HG02981 (cell line): ENCODE results near the gene PXK.
"Not testable (repeated sequence)": the region's sequence is repeated elsewhere in the genome, so short reads cannot be mapped to it uniquely, and the experiment has no call there.

Experiments used
- ATAC-seq: cut with Tn5 transposase; IDR thresholded peaks from one replicate; pipeline ENCODE4 v1.9.1; 2021; ENCODE audit warnings: mild to moderate bottlenecking, moderate library complexity; ENCODE audit not compliant: unreplicated experiment

PXK gene

DNA sequence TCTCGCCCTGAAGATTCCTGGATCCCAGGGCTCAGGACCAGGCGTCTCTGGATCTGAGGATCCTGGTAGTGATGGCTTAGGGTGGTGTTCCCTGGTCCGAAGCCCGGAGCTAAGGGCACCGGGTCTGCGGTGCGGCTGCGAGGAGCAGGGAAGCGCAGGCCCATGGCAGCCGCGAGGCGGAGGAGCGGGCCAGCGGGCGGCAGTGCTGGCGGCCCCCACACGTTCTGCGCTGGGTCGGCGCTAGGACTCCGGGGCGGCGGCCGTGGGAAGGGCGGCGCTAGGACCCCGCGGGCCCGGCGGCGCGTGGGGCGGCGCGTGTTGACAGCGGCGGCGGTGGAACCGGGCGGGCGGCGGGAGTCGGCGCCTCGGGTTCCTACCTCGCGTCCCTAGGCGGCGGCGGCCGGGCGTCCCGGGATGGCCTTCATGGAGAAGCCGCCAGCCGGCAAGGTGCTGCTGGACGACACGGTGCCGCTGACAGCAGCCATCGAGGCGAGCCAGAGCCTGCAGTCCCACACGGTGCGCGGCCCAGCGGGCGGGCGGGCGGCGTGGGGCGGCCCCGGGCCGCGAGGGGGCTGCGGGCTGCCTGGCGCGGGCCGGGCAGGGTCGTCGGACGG is at the start of gene PXK:
TSS of gene PXK (plus strand) at position 318 of the 614 bp plus-strand sequence. CDS start at position 415, 97 bp downstream.
- peak; percentile 92 for ATAC-seq

DNA sequence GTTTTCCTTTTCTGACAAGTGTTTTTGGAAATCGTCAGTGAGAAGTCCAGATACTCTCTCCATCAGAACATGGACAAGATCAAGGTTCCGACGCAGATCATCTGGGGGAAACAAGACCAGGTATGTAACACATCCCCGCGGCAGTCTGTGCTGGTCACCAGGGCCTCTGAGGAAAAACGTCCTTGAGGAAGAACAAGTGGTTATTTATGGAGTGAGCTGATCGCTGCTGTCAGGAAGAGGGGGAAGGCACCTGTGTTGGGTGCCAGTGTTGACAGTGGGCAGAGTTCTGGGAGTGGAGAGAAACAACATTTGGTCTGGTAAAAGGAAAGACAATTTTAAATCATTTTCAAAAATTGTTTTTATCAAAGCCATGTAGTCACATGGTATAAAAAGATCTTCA is 47.4 kb upstream of the PXK start:
- ATAC-seq: no peak

DNA sequence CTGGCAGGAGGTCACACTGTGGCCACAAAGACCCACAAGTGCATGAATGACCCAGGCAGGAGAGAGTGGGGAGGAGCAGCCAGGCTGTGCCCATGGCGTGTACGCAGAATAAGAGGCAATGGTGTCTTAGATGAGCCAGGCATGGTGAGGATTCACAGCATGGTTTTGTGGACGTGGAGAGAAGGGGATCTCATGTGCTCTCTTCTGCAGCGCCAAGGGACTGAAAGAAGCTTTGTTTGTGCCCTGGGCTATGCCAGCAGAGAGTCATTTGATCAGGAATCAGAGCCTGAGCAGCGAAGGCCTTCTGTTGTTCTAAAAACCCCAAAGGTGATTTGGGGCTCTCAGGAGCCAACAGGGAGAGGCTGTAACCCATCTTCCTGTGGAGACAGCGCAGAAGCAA is 45.3 kb upstream of the PXK start:
- ATAC-seq: no peak

DNA sequence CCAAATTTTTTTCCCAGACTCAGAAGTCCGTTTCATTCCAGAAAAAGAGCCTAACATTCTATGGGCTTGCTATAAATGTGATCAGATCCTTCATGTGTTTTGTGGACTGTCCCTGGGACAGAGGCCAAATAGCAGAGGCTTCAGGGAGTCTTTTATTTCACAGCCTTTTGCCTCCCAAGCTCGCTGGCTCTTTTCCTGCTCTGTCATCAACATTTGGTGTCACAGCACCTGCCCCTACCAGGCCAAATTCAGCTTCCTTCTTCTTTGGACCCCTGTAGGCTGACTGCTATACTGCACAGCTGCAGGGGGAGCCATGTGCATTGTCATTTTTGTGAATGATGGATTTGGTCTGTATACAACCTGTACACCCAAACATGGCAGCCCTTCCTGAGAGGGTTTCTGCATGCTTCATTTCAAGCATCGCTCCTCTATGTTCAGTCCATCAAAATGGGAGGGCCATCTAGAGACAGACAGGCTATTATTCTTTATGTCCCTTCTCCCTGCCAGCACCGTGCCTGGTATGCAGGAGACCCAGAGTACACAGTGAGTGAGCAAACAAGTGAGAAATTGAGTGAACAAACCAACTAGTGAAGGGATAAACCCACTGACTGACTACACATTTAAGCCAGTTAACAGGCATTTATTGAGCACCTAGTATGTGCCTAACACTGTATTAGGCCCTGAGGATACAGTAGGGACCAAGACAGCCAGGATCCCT is 44.5 kb upstream of the PXK start:
- no peak for ATAC-seq

DNA sequence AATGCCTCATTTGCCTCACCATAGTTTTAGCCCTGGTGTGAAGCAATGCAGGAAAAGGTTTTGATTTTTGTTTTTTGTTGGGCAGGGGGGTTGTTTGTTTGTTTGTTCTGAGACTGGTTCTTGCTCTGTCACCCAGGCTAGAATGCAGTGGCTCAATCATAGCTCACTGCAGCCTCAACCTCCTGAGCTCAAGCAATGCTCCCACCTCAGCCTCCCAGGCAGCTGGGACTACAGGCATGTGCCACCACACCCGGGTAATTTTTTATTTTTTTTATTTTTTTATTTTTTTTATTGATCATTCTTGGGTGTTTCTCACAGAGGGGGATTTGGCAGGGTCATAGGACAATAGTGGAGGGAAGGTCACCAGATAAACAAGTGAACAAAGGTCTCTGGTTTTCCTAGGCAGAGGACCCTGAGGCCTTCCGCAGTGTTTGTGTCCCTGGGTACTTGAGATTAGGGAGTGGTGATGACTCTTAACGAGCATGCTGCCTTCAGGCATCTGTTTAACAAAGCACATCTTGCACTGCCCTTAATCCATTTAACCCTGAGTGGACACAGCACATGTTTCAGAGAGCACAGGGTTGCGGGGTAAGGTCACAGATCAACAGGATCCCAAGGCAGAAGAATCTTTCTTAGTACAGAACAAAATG is 43.6 kb upstream of the PXK start:
- not testable (repeated sequence) for ATAC-seq

DNA sequence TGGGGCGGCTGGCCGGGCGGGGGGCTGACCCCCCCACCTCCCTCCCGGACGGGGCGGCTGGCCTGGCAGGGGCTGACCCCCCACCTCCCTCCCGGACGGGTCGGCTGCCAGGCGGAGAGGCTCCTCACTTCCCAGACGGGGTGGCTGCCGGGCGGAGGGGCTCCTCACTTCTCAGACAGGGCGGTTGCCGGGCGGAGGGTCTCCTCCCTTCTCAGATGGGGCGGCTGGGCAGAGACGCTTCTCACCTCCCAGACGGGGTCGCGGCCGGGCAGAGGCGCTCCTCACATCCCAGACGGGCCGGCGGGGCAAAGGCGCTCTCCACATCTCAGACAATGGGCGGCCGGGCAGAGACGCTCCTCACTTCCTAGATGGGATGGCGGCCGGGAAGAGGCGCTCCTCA is 42.2 kb upstream of the PXK start:
- not testable (repeated sequence) for ATAC-seq

DNA sequence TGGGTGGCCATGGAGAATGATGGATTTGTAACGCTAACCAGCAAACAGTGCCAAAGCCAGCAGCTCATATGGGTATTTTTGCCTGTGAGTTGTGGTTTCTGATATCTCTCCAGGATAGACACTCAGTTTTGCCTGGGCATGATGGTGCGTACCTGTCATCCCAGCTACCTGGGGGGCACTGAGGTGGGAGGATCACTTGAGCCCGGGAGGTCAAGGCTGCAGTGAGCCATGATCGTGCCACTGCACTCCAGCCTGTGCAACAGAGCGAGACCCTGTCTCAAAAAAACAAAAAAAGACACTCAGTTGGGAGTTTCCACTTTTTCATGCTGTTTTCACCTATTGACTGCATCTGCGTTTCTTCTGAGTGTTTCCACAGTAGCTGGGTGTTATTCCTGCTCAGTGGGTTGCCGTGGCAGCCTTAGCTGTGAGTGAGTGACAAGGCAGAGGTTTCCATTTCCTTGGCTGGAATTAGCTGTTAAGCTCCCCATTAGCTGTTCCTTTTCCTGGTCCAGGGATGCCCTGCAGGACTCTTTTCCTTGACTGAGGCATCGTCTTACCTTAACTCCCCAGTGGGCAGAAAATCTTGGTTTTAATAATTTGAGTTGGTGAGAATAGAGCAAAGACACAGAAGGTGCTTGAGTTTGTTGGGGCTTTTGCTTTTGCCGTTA is 40.9 kb upstream of the PXK start:
- ATAC-seq: no peak

DNA sequence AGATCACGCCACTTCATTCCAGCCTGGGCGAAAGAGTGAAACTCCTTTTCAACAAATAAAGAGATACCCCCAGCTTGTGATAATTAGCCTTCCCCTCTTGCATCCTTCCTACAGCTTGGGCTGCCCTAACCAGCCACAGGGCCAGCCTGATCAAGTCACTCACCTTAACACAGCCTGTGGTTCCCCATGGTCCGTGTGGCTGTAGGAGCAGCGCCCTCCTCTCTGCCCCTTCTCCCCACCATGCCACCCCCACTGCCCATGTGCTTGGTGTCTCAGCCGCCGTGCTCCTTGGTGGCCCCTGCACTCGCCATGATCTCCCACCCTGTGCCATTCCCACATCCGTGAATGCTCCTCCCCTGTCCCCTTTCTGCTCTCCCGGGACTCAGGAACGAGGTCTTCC is 39.8 kb upstream of the PXK start:
- no peak for ATAC-seq

DNA sequence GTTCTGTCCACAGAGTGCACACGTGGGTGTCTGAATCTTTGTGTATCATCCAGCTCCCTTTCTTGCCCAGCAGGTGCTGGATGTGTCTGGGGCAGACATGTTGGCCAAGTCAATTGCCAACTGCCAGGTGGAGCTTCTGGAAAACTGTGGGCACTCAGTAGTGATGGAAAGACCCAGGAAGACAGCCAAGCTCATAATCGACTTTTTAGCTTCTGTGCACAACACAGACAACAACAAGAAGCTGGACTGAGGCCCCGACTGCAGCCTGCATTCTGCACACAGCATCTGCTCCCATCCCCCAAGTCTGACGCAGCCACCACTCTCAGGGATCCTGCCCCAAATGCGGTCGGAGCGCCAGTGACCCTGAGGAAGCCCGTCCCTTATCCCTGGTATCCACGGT is 39.2 kb upstream of the PXK start:
- ATAC-seq: no peak

DNA sequence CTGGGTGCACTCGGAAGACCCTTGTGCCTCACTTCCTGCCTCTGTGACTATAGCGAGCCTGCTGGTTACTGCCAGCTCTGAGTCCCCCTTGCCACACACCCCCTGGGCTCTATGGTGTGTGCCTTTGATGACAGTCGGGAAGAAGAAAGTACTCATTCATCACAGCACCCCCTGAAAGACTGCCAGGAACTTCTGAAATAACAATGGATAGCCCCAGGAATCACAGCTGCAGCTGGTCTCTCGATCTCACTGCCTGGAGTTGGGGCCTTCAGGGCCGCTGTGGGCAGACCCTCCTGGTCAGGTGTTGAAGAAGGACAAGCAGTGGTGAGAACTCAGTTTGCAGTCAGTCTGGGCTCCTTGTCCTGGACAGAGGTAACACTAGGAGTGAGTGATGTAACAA is 36.4 kb upstream of the PXK start:
- no peak for ATAC-seq

DNA sequence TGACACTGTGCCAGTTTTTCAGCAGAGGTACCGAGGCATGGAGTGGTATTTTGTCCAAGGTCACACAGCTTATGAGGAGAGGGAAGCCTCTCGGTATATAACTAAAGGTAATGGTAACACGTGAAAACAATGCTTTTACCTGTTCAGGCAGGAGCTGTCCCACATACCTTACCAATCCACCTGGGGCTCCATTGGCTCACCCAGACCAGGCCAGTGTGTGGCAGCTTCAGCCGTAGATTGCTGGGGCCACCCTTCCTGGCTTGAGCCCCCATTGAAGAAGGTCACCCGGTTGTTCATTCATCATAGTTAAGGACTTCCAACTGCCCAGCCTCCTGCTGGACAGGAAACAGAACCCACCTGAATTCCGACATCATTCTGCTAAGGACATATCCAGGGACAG is 35.8 kb upstream of the PXK start:
- no peak for ATAC-seq

DNA sequence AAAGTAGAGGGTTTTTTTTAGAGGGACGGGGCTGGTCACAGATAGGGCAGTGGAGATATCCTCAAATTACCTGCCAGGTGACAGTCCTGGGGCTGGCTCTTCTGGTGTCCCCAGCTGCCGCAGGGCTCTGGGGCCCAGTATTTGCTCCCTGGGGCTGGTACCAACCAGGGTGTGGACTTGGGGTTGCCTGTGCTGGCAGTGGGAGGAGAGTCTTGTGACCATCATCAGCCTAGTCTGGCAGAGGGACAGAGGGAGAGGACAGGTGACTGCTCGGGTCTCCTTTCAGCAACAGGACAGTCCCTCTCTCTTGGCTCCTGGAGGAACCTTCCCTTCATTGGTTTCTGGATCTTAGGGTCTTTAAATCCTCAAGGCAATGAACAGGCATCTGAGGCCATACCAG is 34.5 kb upstream of the PXK start:
- no peak for ATAC-seq

DNA sequence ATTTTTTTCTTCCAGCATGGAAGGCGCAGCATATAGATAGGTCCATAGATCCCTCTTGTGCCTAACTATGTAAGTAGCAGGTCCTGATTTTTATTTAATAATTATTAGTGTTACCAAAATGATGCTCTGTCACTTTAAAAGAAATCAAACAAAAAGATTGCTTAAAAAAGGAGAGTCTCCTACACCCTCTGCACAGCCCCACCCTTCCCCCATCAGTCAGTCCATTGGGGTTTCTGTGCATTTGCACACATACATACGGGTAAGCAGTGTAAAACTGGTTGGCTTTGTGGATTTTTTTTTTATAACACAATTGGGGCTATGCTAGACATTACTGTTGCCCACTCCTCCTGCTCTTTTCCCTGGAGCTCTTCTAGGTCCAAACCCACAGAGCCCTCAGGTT is 33.6 kb upstream of the PXK start:
- ATAC-seq: no peak

DNA sequence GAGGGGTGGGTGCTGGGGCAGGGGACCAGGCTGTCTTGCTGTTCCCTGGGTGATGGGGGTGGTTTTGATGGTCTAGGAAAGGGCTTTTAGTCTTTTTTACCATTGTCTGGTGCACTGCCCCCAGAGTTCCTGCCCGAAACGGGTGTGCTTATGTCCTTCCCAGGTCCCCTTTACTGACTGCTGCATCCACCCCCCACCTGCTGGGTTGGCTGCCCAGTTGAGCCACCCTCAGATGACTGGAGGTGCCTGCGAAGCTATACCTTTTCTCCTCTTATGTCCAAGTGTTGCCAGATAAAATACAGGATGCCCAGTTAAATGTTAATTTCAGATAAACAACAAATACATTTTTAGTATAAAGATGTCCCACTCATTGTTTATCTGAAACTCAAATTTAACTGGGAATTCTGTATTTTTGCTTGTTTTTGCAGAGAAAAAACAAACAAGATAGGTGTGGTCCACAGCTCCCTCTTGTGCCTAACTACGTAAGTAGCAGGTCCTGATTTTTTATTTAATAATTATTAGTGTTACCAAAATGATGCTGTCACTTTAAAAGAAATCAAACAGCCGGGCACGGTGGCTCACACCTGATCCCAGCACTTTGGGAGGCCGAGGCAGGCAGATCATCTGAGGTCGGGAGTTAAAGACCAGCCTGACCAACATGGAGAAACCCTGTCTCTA is 32.7 kb upstream of the PXK start:
- no peak for ATAC-seq

DNA sequence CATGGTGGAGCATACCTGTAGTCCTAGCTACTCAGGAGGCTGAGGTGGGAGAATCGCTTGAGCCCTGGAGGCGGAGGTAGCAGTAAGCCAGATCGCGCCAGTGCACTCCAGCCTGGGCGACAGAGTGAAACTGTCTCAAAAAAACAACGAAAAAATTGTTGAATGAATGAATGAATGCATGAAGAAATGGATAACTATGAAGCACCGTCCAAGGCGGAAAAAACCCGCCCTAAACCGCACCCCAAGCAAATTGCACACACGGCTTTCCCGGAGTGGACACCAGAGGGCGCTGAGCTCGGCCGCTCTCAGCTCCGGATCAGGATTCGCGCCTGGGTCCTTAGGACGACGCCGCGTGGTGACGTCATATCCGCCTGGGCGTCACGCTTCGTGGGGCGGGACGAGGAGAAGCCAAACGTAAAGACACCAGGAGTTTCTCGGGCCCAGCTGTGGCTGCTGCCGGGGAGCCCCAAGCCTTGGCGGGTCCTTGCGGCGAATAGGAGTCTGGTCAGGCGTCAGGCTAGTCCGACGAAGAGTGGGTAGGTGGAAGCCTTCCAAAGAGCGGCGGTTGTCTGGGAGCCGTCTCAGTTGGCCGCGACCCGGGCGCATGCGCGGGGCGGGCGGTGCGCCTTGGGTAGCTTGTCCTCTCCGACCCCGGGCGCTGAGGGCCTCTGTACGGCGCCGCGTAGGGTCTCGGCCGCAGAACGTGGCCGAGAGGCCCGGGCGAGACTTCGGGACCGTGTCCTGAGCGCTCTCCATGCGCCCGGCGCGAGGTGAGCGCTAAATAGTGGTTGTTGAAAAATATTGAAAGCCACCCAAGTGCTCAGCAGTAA is 26.6 kb upstream of the PXK start, which contains the start of the genes HTD2 and RPP14:
TSS of gene HTD2 (plus strand) at position 639 of the 830 bp plus-strand sequence. CDS start 11,094 bp downstream, outside the sequence.
TSS of gene RPP14 (plus strand) at position 364 of the 830 bp plus-strand sequence. CDS start 4,085 bp downstream, outside the sequence.
- peak; percentile 84 for ATAC-seq

DNA sequence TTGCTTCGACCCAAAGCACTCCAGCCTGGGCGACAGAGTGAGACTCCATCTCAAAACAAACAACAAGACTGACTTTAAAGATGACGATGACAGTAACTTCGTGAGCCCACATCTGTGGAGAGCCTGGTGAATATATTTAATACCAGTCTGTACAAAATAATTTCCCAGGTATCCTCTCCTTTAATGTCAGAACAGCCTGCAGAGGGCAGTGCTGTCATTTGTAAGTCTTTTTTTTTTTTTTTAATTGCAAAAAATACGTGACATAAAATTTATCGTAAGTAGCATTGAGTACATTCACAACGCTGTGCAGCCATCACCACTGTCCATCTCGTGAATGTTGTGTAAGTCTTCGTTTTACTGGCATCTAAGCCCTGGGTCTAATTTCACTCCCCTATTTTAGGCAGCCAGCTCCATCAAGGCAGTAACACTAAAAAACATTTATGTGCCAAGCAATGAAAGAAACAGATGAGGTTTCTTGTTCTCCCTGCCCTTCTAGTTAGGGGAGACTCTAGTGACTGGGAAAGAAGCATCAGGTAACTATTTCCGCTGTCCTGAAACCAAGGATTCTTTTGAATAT is 25.0 kb upstream of the PXK start:
- no peak for ATAC-seq

DNA sequence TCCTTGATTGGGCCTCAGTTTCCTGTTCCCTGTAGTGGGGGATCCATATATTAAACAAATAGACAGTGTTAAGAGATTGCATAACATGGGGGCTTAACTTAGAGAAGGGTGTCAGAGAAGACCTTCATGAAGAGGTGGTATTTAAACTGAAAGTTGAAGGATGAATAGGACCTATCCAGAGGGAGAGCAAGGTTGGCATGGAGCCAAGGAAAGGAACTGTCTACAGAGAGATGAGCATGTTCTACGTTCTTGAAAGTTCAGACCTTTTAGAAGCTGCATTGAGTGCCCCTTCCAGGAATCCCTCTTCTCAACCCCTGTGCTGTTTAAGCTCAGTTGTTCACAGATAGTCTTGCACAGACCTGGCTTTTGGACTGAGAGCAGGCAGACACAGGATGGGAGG is 24.0 kb upstream of the PXK start:
- ATAC-seq: no peak

DNA sequence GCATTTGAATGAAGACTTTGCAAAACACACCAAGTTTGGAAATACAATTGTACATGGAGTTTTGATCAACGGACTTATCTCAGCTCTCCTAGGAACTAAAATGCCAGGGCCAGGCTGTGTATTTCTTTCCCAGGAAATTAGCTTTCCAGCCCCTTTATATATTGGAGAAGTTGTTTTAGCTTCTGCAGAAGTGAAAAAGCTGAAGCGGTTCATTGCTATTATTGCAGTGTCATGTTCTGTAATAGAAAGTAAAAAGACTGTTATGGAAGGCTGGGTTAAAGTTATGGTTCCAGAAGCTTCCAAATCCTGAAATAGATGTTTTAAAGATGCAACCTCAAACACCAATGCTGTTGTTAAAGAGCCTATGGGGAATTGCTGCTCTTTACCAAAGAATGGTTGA is 14.9 kb upstream of the PXK start:
- ATAC-seq: no peak

DNA sequence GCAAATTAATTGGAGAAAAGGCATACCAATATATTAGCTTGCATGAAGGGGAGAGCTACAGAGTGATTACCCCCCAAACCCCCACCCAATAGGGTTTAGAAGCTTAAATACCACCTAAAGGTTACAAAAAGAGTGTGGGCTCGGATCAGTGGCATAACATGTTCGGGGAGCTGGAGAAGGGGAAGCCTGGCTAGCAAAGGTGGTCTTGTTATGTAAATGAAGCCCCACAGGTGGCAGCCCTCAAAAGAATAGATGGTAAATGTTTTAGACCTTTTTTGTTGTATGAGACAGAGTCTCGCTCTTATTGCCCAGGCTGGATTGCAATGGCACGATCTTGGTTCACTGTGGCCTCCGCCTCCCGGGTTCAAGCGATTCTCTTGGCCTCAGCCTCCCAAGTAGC is 10.9 kb upstream of the PXK start:
- ATAC-seq: no peak

DNA sequence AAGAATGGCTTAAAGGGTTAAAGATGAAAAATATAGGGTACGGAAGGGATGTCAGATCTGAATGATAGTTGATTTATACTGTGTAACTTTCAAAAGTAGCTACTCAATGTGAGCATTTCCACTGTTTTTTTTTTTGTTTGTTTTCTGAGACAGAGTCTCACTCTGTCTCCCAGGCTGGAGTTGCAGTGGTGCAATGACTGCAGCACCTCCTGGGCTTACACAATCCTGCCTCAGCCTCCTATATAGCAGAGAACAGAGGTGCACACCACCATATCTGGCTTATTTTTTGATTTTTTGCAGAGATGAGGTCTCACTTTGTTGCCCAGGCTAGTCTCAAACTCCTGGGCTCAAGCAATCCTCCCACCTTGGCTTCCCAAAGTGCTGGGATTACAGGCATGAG is 9.9 kb upstream of the PXK start:
- ATAC-seq: no peak
